Middle frontal gyrus (tissue), 1 donor: ENCODE measurements around the gene CNTNAP2.

Source experiments
- DNase-seq: peaks from one replicate; pipeline ENCODE4 v3.0.0-alpha.2; 2015; ENCODE audit warnings: low spot score; ENCODE audit errors: extremely low spot score

CNTNAP2 gene

GRCh38 chr7:147311336-147311735 lies 1194.7 kb downstream of the CNTNAP2 start:
- no peak for DNase-seq

- DNase-seq: no peak
Measured at GRCh38 chr7:147321504-147321903, 1204.9 kb downstream of the CNTNAP2 start.

- no peak for DNase-seq
Measured at GRCh38 chr7:147332988-147333387, 1216.4 kb downstream of the CNTNAP2 start.

GRCh38 chr7:147363101-147363500 lies 1246.5 kb downstream of the CNTNAP2 start:
- no peak for DNase-seq

- no peak for DNase-seq
Measured at GRCh38 chr7:147376192-147376591, 1259.6 kb downstream of the CNTNAP2 start.

- no peak for DNase-seq
Measured at GRCh38 chr7:147380926-147381325, 1264.3 kb downstream of the CNTNAP2 start.

GRCh38 chr7:147394329-147394728 lies 1277.7 kb downstream of the CNTNAP2 start:
- no peak for DNase-seq

- DNase-seq: no peak
Measured at GRCh38 chr7:147400221-147400689, 1283.7 kb downstream of the CNTNAP2 start.

- no peak for DNase-seq
Measured at GRCh38 chr7:147400925-147401324, 1284.3 kb downstream of the CNTNAP2 start.

GRCh38 chr7:147405621-147406020 lies 1289.0 kb downstream of the CNTNAP2 start:
- no peak for DNase-seq

- no peak for DNase-seq
Measured at GRCh38 chr7:147406521-147407135, 1290.0 kb downstream of the CNTNAP2 start.

- no peak for DNase-seq
Measured at GRCh38 chr7:147411096-147411495, 1294.5 kb downstream of the CNTNAP2 start.

GRCh38 chr7:147412109-147412508 lies 1295.5 kb downstream of the CNTNAP2 start:
- no peak for DNase-seq

GRCh38 chr7:147412782-147413556 lies 1296.4 kb downstream of the CNTNAP2 start:
- DNase-seq: no peak

GRCh38 chr7:147413557-147413870 lies 1296.9 kb downstream of the CNTNAP2 start:
- DNase-seq: no peak

- DNase-seq: no peak
Measured at GRCh38 chr7:147415991-147416390, 1299.4 kb downstream of the CNTNAP2 start.

- DNase-seq: no peak
Measured at GRCh38 chr7:147418966-147419365, 1302.4 kb downstream of the CNTNAP2 start.

GRCh38 chr7:147423875-147424274 lies 1307.3 kb downstream of the CNTNAP2 start:
- no peak for DNase-seq

- no peak for DNase-seq
Measured at GRCh38 chr7:147428075-147428474, 1311.5 kb downstream of the CNTNAP2 start.

GRCh38 chr7:147429961-147430360 lies 1313.4 kb downstream of the CNTNAP2 start:
- no peak for DNase-seq

- peak; percentile 47 for DNase-seq
Measured at GRCh38 chr7:147432079-147432478, 1315.5 kb downstream of the CNTNAP2 start.

- no peak for DNase-seq
Measured at GRCh38 chr7:147432576-147432975, 1316.0 kb downstream of the CNTNAP2 start.

GRCh38 chr7:147436718-147437117 lies 1320.1 kb downstream of the CNTNAP2 start:
- no peak for DNase-seq
